Body of pancreas (tissue), 4 donors: ENCODE measurements around the gene GPR31. TPM values are rescaled to one million over a fixed set of nuclear protein-coding genes. Genes with fewer than 3 reads are reported as not detected.

Source experiments
- ATAC-seq: fragments of 150-250 bp; one replicate; pipeline ENCODE4 v1.9.1; 2016
- DNase-seq, 4 donors: peaks; one replicate each; pipeline ENCODE4 v3.0.0-alpha.2; 2019
- H3K27ac ChIP-seq, 4 donors: fragments of 200-600 bp; sonication (generic); 1 replicate in 3 of 4; 2 replicates in 1 of 4; pipeline versions ENCODE4 v1.5.1 to v1.6.1; 2016 to 2019; ENCODE audit warnings: mild to moderate bottlenecking in 1 of 4, mixed read lengths in 1 of 4, moderate library complexity in 1 of 4
- H3K27me3 ChIP-seq, 2 donors: fragments of 200-600 bp; sonication (generic); one replicate each; pipeline ENCODE4 v1.6.0; 2016; ENCODE audit warnings: mild to moderate bottlenecking in 1 of 2
- H3K36me3 ChIP-seq, 2 donors: fragments of 200-600 bp; sonication (generic); replicated peaks in 1 of 2; 2 replicates each; pipeline ENCODE4 v1.5.1; 2016; ENCODE audit warnings: low read depth in 2 of 2; ENCODE audit not compliant: insufficient read depth in 1 of 2
- H3K4me1 ChIP-seq: fragments of 200-600 bp; sonication (generic); one replicate; pipeline ENCODE4 v1.6.0; 2016
- H3K4me3 ChIP-seq, 2 donors: fragments of 200-600 bp; sonication (generic); 1 replicate in 1 of 2; 2 replicates in 1 of 2; pipeline ENCODE4 v1.5.1; 2016 to 2019
- H3K9me3 ChIP-seq, 3 donors: fragments of 200-600 bp; sonication (generic); 1 replicate in 2 of 3; 2 replicates in 1 of 3; pipeline ENCODE4 v1.5.1; 2016
- CTCF ChIP-seq, 7 experiments: fragments of 450-650 bp in 4 of 7; fragments of 200-600 bp in 3 of 7; sonication (generic) in 3 of 7; IDR thresholded peaks; one replicate each; pipeline ENCODE4 v1.5.1; 2016 to 2019; ENCODE audit warnings: antibody characterized with exemption in 7 of 7
- POLR2A ChIP-seq, 3 donors: fragments of 450-650 bp; IDR thresholded peaks; one replicate each; pipeline ENCODE4 v1.6.1; 2016; ENCODE audit warnings: antibody characterized with exemption in 3 of 3, mild to moderate bottlenecking in 2 of 3
- WGBS, 2 donors: methylation state at CpG; one replicate each; pipeline ENCODE4 v1.1.5; 2017; 5-methylcytosine and 5-hydroxymethylcytosine counted together
- intact Hi-C: fragments of 100-400 bp; cut with DNase I; formaldehyde crosslinking; loops from one replicate; pipeline ENCODE4 v1.15.1; 2023
- total RNA-seq, 2 donors: library from RNA; depleted of rRNA; stranded (reverse); fragments of >200 nt; gene quantifications; one replicate each; pipeline ENCODE4 v1.1.0, GENCODE V29; 2016

Gene GPR31
- total RNA-seq, 2 donors from 2014 or later: not detected

GRCh38 chr6:167125410-167125809, 32.4 kb downstream of the GPR31 start:
- no peak for TF ChIP-seq POLR2A (IDR thresholded peaks at IDR 0.05)
- no peak for TF ChIP-seq CTCF (IDR thresholded peaks at IDR 0.05)
- no peak overlapping the region for H3K4me3 ChIP-seq
- H3K9me3 ChIP-seq: no peaks in the 10 kb centered on the region
- ATAC-seq (no peak), DNase-seq (no peak)
- H3K4me1 ChIP-seq: peaks cover 11% of the 10 kb centered on the region
- 73 to 87% methylated on average over 4 of the region's 4 CpGs for WGBS, 2 donors
- H3K27ac ChIP-seq: no peak overlapping the region
- no peaks in the 10 kb centered on the region for H3K27me3 ChIP-seq
- intact Hi-C loops: no loop called here
- H3K36me3 ChIP-seq: no peaks in the 10 kb centered on the region

GRCh38 chr6:167124753-167125152, 33.0 kb downstream of the GPR31 start:
- H3K36me3 ChIP-seq: no peaks in the 10 kb centered on the region
- no peak for TF ChIP-seq POLR2A (IDR thresholded peaks at IDR 0.05)
- no peak for TF ChIP-seq CTCF (IDR thresholded peaks at IDR 0.05)
- no peaks in the 10 kb centered on the region for H3K9me3 ChIP-seq
- ATAC-seq (no peak), DNase-seq (no peak)
- WGBS, 2 donors: 80 to 84% methylated on average over 5 of the region's 5 CpGs
- no peaks in the 10 kb centered on the region for H3K27me3 ChIP-seq
- intact Hi-C loops: no loop called here
- H3K4me3 ChIP-seq: no peak overlapping the region
- peaks cover 11% of the 10 kb centered on the region for H3K4me1 ChIP-seq
- H3K27ac ChIP-seq: no peak overlapping the region

- Histone ChIP-seq H3K9me3 (no peaks in the 10 kb centered on the region), H3K27me3 (no peaks in the 10 kb centered on the region), H3K4me3 (no peak within 1 kb of the TSS), H3K4me1 (no peaks in the 10 kb centered on the region), H3K36me3 (no peaks in the 10 kb centered on the region), H3K27ac (no peak within 1 kb of the TSS)
- intact Hi-C loops: no loop called here
- 63 to 66% methylated on average over 8 of the region's 8 CpGs for WGBS, 2 donors
- DNase-seq: no peak
- no peak for ATAC-seq
- no peak for TF ChIP-seq POLR2A (IDR thresholded peaks at IDR 0.05)
- no peak for TF ChIP-seq CTCF (IDR thresholded peaks at IDR 0.05)
These were observed 34.7 kb downstream of the GPR31 start, which contains the start of gene CCR6 for GRCh38 chr6:167122827-167123657. CCR6 (plus strand) TSS chr6:167123096; CDS start chr6:167136135, 13,039 bp downstream.

- DNase-seq (no peak), ATAC-seq (no peak)
- H3K4me3 ChIP-seq: no peak overlapping the region
- no peaks in the 10 kb centered on the region for H3K4me1 ChIP-seq
- H3K27ac ChIP-seq: no peak overlapping the region
- H3K9me3 ChIP-seq: no peaks in the 10 kb centered on the region
- H3K36me3 ChIP-seq: no peaks in the 10 kb centered on the region
- no peaks in the 10 kb centered on the region for H3K27me3 ChIP-seq
- TF ChIP-seq CTCF (IDR thresholded peaks at IDR 0.05): no peak
- TF ChIP-seq POLR2A (IDR thresholded peaks at IDR 0.05): no peak
- intact Hi-C loops: no loop called here
- WGBS, 2 donors: 68 to 70% methylated on average over 23 of the region's 23 CpGs
These were observed 35.5 kb downstream of the GPR31 start for GRCh38 chr6:167122041-167122826.
